Measurements from ENCODE around the gene TFDP2.
"Not testable (repeated sequence)": the region's sequence is repeated elsewhere in the genome, so short reads cannot be mapped to it uniquely, and the experiment has no call there.

The TFDP2 gene

DNA sequence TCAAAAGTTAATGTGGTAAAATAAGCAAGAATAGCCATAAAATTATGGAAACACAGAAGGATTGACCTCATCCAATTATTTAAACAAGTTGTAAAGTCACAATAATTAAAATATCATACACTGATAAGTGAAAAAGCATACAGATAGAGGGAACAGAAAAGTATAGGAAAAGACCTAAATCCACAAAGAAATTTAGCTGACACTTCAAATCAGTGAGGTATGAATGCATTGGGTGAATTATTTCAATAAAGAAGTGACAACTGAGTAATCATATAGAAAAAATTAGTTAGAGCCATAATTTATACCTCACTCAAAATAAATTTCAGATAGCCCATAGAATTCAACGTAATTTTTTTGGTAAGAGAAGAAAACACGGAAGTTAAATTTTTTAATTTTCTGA lies 25.1 kb downstream of the TFDP2 start:
- no peak for DNase-seq

DNA sequence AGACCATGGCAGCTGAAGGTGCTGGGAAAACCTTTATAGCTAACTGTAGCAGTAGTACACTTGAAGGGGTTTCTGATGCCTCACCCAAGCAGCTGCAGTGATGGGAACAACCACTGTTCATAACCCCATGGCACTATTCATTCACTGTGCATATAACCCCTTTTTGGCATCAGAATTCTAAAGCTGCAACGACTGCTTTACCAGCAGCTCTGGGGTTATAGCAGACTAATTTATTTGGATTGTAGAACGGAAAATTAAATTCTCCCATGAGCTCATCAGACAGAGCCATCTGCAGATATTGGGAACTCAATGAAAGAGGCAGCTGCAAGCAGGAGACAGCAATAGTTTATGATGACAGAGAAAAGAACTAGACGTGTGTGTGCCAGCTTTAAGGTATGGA lies 28.6 kb downstream of the TFDP2 start:
- DNase-seq = peak; percentile 94

DNA sequence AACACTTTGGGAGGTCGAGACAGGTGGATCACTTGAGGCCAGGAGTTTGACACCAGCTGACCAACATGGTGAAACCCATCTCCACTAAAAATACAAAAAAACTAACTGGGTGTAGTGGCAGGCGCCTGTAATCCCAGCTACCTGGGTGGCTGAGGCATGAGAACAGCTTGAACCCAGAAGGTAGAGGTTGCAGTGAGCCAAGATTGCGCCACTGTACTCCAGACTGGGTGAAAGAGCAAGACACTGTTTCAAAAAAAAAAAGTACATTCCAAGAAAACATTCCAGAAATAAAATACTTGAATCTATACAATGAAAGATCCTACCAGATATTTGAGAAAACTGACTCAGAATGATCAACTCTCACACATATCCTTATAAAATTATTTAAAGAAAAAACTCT lies 30.4 kb downstream of the TFDP2 start:
- no peak for DNase-seq

DNA sequence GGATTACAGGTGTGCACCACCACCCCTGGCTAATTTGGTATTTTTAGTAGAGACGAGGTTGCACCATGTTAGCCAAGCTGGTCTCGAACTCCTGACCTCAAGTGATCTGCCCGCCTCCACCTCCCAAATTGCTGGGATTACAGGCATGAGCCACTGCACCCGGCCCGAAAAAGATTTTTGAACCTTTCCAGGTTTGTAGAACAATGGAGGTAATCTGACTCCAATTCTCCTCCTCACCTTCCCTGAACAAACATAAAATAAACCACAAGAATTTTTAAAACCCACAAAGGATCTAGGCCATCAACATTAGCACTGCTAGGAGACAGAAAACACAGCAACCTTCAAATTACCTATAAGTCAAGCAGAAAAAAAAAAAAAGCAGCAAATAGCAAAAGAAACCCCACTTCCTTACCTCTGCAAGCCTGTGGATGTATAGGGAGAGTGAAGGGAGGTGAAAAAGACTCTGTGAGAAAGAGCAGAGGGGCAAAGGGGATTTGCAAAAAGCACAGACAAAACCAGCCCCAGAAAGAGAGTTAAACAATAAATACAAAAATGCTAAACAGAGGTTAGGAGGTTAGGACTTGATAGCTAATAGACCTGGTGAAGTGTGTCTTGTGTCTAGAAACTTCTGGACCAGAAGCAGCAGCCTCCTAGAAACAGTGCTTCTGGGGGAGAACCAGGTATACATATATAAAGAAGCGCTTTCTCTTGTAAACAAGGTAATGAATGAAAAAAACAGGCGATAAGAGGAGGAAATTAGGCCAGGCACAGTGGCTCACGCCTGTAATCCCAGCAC lies 32.1 kb downstream of the TFDP2 start:
- no peak for DNase-seq

DNA sequence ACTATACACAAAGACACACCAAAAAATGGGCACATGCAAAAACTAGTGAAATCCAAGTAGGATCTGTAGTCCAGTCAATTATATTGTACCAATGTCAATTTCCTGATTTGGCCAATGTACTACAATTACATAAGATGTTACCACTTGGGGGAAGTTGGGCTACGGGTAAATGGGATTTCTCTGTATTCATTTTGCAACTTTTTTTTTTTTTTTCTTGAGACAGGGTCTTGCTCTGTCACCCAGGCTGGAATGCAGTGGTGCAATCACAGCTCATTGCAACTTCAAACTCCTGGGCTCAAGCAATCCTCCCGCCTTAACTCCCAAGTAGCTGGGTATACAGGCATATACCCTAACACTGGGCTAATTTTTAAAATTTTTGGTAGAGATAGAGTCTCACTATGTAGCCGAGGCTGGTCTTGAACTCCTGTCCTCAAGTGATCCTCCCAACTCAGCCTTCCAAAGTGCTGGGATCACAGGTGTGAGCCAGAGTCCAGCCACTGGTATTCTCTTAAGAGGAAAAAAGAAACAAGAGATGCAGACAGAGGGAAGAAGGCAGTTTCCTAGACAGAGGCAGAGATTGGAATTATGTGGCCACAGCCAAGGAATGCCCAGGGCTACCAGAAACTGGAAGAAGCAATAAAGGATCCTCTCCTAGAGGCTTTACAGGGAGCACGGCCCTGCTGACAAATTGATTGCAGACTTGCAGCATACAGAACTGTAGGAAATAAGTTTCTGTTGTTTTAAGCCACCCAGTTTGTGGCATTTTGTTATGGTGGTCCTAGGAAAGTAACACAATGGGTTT lies 33.3 kb downstream of the TFDP2 start:
- no peak for DNase-seq

DNA sequence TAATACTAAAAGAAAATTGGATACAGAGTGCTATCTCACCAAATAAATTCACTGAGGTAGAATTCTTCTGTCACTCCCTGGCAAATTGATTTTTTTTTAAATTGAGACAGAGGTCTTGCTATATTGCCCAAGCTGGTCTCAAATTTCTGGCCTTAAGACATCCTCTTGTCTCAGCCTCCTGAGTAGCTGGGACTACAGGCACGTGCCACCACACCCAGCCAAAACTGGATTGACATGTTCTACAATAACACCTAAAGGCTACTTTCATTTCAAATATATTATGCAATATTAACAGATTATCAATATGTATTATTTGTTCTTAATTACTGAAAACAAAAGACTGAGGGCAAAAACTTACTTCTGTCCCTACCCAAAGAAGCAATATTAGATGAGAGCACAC lies 36.7 kb downstream of the TFDP2 start:
- DNase-seq = no peak

DNA sequence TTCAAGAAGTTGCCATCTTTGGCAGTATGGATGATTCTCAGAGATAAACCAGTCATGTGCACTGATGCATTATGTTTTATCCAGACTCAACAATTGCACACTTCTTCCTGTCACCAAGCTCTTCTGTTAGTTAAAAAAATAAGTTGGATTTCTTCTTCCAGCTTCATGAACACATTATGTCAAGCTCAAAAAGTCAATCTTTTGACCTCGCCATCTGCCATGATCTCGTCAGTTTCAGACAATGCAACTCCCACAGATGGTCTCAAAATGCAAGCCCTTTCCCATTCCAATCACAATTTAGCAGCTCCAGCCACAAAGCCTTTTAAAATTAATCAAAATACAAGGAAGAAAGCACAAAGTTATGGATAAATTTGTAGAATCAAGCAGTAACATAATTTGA lies 42.8 kb downstream of the TFDP2 start:
- peak; percentile 91 for DNase-seq

DNA sequence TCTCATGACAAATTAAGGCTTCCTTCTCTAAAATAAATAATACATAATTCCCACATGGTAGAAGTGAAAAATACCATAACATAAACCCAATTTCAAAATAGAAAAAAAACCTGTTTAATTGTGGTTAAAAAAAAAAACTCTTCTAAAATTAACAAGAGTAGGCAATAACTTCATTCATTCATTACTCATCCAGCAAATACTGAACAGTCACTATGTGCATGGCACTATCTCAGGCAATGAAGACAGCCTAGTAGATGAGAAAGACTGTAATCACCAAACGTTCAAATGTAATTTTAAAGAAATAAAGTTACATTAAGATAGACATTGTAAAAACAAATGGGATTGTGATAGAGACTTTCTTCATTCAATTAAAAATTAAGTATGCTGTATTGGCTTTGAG lies 43.4 kb downstream of the TFDP2 start:
- no peak for DNase-seq

DNA sequence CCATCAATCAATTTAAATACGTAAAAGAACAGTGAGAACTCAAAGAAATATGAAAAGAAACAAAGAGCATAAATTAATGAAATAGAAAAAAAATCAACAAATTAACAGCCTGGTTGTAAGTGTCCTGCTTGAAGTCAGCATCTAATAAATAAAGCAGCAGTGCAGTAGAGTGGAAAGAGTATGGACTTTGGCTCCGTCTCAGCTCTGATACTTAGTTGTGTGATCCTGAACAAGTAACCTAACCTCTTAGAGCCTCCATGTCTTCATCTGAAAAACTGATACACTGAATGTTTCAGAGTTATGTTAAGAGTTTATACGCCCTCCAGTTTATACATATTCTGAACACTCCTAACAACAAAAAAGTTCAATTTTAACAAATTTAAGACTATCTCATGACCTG lies 44.6 kb downstream of the TFDP2 start:
- peak; percentile 12 for DNase-seq

DNA sequence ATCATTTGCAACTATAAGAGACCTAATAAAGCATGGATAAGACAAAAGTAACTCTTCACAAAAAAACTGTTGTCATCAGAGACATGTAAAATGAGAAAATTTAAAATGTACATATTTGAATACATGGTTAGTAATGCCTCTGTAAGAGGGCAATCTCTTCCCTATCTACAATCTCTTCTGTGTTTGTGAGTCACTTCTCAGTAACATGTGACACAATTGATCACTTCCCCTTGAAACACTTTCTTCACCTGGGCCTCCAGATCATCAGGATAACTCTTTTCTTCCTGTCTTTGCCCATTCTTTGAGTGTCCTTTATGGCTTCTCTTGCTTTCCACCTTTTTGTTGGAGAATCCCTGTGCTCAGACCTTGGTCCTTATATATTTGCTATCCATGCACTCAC lies 50.4 kb downstream of the TFDP2 start:
- DNase-seq = no peak

DNA sequence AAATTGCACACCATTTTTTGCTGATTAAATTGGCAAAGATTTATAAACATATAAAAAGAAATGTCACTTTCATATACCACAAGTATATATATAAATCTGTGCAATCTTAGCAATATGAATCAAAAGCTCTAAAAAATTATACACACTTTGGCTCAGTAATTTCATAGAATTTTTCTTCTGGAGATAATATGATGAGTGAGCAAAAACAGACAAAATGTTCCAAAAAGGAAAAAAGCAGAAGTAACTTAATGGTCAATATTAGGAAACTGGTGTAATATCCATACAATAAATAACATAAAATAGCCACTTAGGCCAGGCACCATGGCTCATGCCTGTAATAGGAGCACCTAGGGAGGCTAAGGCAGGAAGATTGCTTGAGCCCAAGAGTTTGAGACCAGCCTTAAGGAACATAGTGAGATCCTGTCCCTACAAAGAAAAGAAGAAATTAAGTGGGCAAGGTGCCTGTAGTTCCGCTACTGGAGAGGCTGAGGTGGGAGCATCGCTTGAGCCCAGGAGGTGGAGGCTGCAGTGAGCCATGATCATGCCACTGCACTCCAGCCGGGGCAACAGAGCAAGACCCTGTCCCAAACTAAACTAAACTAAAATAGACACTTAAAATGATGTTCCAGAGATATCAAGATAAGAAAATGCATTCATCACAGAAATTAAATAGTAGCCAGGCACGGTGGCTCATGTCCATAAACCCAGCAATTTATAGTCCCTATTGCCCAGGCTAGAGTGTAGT lies 52.1 kb downstream of the TFDP2 start:
- DNase-seq = no peak

DNA sequence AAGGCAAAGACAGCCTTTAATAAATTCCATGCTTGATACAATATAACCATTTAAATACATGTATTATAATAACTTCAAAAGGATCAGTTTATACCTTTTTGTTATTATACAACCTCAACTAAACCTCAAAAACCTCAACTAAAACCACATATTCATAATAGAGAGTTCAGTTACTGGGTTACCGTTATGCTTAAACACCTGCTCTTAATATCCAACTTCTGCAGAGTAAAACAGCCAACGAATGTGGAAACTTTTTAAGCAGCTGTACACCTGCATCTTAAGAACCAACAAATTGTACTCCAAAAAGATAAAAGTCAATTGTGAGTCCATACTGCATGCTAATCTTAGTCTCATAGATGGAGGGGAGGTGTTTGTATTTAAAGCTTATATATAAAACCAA lies 53.5 kb downstream of the TFDP2 start:
- no peak for DNase-seq

DNA sequence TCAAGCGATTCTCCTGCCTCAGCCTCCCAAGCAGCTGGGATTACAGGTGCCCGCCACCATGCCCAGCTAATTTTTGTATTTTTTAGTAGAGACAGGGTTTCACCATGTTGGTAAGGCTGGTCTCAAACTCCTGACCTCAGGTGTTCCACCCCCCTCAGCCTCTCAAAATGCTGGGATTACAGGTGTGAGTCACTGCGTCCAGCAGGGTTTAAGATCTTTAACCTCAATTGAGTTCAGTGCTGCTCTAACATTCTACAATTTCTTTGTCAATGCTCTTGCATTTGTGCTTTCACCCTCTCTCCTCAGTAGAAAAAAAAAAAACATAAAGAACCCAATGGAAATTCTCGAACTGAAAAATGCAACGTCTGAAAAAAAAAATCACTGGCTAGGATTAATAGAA lies 60.4 kb downstream of the TFDP2 start:
- not testable (repeated sequence) for DNase-seq

DNA sequence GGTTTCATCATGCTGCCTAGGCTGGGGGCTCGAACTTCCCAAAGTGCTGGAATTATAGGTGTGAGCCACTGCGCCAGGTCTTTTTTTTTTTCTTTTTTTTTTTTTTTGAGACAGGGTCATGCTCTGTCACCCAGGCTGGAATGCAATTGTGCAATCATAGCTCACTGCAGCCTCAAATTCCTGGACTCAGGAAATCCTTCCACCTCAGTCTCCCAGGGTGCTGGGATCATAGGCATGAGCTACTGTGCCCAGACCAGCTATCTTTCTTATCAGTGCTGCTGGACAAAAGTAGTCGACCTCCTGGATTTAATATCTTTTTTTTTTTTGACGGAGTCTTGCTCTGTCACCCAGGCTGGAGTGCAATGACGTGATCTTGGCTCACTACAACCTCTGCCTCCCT lies 60.8 kb downstream of the TFDP2 start:
- no peak for DNase-seq

DNA sequence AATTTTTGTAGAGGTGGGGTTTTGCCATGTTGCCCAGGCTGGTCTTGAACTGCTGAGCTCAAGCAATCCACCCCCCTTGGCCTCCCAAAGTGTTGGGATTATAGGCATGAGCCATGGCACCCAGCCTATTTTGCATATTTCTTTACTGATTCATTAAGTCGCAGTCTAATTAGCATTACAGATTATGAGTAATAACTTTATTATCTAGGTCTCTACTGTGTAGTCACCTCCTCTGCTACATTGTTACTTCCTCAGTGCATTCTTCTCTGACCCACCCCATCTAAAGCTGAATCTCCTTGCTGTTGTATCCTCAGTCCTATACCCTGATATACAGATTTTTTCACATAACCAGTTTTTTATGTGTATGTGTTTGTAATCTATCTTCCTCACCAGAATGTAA lies 61.7 kb downstream of the TFDP2 start:
- no peak for DNase-seq

DNA sequence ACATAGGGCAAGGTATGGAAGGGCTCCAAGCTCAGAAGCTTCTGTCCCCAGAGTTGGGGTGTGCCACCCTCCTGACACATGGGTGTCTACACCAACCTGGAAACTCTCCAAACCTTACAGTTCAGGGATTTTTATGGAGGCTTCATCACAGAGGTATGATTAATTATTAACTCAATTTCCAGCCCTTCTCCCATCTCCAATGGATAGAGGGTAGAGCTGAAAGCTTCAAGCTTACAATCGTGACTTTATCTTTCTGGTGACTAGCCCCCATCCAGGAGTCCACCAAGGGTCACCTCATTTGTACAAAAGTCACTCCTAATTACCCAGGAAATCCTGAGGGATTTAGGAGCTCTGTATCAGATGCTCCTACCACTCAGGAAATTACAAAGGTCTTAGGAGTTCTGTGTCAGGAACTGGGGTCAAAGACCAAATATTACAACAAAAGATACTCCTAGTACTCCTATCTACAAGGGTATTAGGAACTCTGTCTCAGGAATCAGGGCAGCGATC lies 62.7 kb downstream of the TFDP2 start:
- DNase-seq = no peak

DNA sequence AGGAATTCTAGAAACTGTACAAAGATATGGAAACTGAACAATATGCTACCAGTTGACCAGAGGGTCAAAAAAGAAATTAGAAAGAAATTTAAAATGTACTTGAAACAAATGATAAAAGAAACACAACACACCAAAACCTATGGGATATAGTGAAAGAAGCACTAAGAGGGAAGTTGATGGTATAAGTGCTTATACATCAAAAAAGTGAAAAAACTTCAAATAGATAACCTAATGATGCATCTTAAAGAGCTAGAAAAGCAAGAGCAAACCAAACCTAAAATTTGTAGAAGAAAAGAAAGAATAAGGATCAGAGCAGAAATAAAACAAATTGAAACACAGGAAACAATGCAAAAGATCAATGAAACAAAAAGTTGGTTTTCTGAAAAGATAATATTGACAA lies 68.2 kb downstream of the TFDP2 start:
- no peak for DNase-seq

DNA sequence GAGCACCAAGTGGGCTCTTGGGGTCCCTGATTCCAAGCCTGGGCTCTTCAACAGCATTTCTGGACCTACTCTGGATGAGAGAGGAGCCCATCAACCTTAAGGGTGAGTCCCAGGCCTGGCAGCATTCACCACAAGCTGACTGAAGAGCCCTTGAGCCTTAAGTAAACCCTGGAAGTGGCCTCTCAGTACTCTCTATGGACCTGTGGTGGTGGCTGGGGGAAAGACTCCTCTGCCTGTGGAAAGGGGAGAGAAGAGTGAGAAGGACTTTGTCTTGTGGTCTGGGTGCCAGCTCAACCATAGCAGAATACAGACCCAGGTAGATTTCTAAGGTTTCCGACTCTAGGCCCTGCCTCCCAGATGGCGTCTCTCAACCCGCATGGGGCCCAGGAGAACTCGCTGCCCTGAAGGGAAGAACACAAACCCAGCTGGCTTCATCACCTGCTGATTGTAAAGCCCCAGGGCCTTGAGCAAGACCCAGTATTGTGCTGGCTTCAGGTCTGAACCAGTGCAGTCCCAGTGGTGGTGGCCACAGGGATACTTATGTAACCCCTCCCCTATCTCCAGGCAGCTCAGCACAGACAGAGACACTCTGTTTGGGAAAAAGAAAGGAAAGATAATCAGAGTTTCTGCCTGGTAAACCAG lies 71.4 kb downstream of the TFDP2 start:
- DNase-seq = no peak

DNA sequence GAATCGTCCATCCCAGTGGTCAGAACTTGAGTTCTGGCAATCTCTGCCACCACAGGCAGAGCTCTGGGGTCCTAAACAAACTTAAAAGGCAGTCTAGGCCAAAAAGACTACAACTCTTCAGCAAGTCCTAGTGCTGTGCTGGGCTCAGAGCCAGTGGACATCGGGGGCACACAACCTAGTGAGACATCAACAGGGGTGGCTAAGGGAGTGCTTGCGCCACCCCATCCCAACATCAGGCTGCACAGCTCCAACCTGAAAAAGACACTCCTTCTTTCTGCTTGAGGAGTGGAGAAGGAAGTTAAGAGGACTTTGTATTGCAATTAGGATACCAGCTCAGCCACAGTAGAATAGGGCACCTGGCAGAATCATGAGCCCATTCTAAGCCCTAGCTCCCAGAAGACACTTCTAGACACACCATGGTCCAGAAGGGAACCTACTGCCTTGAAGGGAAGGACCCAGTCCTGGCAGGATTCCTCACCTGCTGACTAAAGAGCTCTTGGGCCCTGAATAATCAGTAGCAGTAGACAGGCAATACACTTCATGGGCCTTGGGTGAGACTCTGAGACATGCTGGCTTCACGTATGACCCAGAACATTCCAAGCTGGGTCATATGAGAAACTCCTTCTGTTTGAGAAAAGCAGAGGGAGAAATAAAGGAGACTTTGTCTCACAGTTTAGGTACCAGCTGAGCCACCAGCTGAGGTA lies 72.0 kb downstream of the TFDP2 start:
- DNase-seq = no peak

DNA sequence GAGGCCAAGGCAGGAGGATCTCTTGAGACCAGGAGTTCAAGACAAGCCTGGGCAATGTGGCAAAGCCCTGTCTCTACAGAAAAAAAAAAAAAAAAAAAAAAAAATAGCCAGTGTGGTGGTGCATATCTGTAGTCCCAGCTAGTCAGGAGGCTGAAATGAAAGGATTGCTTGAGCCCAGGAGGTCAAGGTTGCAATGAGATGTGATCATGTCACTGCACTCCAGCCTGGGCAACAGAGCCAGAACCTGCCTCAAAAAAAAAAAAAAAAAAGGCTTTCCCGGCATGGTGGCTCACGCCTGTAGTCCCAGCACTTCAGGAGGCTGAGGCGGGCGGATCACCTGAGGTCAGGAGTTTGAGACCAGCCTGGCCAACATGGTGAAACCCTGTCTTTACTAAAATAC lies 73.7 kb downstream of the TFDP2 start:
- DNase-seq = not testable (repeated sequence)

DNA sequence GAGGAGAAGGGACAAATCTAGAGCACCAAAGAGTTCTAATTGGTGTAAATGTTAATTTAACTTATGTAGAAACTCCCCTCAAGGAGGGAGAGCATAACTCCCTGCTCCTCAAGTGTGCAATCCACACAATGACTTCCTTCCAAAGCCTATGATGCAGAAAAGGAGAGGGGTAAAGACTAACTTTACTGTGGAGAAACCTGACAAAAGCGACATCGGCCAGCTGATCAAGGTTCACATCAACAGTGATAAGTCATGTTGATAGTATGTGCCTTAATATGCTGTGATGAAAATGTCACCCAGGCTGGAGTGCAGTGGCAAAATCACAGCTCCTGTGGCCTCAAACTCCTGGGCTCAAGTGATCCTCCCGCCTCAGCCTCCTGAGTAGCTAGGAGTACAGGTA lies 76.5 kb downstream of the TFDP2 start:
- DNase-seq = no peak

DNA sequence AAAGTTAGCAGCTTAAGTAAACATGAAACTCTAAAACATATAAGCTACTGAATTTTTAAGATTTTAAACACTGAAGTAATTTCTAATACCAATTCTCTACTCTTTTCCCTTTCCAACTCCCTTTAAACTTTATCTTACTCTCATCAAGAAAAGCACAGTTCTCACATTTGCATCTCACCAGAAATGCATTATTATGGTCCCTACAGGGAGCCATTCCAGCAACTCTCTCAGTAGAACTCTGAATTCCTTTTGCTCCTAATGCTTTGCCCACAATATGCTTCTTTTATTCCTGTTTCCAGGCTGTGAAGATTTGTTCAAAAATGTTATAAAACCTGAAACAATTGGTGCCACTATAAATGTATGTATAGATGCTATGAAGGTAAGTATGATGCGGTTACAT lies 83.4 kb downstream of the TFDP2 start:
- DNase-seq = no peak
